ENCODE results near the gene SPATS2.

Gene SPATS2

DNA sequence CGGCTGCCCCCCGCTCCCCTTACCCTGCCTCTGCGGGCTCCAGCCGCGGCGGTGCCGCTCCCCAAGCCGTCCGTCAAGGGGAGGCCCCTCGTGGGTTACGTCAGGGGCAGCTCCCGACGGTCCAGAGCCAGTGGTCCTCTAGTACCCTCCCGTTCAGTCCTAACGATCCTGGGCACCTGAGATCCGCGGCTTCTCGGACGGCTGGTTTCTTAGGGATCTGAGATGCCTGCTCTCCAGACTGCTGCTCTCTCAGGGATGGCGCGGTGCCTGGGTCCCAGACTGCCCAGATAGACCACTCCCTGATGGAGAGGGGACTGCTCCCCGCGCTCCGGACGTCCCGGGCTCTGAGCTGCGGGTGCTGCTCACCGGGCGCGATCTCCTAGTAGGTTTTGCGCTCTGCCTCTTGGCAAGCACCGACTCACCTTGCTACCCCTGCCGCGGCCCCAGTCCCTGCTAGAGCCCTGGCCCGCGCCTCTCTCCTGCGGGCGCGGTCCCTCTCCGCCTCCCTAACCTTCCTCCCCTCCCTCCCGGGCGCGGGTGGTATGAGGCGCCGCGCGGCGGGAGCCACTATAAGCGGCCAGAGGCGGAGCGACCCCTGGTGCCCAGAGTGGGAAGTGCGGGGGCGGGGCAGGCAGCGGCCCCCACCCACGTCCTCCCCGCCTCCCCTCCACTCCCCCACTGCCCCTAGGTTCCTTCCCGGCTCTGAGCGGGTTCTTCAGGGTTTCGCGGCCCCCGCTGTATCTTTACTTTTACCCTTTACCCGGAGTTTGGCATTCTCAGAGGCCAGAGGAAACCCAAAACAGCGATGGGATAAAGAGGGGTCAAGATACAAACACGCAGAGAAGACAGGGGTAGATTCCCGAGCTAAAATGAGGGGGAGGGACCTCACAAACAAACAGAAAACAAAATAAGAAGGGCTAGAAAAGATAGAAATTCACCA, 30.3 kb upstream of the SPATS2 start, which contains the start of gene C1QL4:
Gene C1QL4 (minus strand): TSS at position 544 of the 940 bp plus-strand sequence. CDS start 711 bp downstream, outside the sequence.
- peak; percentile 91 for DNase-seq

- DNase-seq, result no peak
Observed at GRCh38 chr12:49338830-49339463, 28.3 kb upstream of the SPATS2 start.

DNA sequence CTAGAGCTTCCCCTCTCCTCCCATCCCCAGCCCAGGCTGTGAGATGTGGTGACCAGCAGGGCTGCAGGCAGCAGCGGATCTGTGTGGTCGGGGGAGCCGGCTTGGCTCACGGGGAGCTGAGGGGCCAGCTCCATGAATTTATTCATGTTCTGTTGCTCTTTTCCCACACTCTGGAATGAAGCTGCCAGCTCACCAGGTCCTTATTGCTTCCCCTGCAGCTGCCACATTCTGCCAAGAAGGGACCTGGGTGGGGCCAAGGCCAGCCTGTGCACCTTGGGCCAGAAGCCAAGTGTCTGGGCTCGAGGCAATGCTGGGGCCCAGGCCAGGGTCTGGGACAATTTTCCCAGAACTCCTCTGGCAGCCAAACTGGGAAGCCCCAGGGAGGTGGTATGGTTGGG, 27.8 kb upstream of the SPATS2 start:
- DNase-seq, result no peak

- DNase-seq, result no peak
Observed at GRCh38 chr12:49340095-49340870, 27.0 kb upstream of the SPATS2 start.

- DNase-seq, result no peak
Observed at GRCh38 chr12:49340971-49341776, 26.1 kb upstream of the SPATS2 start.

DNA sequence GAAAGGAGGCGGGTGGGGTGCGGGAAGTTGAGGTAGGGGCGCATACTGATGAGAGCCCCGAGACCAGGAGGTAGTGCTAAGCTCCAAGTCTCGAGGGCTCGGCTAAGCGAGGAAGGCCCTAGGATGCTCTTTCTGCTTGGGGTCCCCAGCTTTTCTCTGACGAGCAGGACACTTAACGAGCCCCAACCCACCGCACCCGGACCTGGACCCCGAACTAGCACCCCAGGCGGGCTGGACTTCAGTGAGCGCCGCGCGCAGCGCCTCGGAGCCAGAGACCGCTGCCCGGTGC, 25.5 kb upstream of the SPATS2 start:
- no peak for DNase-seq

DNA sequence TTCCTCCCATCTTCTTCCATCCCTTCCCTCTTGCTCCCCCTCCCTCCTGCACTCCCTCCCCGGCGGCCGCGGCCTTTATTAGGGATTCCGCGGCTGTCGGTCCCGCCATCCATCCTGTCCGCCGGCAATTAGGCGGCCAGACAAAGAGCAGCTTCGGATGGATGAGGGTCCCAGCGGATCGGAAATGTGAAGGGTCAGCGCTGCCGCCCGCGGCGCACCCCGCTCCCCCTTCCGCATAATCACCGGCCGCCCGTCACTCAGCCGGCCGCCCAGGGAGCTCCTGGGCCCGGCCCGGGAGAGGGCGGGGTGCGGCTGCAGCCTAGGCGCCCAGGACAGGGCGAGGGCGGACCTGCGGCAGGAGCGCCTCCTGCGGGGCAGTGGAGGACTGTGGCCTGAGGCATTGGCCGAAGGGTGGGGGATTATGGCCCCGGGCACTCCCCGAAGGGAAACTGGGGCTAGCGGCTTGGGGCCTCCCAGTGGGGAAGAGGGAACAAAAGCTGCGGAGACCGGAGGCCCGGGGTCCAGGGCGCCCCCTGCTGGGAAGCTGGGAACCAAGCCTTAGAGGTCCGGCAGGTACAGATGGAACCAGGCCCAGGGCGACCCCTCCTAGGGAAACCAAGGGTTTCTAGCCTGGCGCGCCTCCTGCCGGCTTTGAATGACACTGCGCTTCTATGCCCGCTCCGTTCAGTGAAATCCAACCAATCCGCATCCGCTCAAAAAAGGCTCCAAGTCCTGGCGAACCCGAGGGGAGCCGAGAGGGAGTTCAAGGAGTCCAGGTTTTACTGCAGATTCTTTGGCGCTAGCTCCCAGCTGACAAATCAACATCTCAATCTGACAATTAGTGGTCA, 25.0 kb upstream of the SPATS2 start:
- DNase-seq, result peak; percentile 92

DNA sequence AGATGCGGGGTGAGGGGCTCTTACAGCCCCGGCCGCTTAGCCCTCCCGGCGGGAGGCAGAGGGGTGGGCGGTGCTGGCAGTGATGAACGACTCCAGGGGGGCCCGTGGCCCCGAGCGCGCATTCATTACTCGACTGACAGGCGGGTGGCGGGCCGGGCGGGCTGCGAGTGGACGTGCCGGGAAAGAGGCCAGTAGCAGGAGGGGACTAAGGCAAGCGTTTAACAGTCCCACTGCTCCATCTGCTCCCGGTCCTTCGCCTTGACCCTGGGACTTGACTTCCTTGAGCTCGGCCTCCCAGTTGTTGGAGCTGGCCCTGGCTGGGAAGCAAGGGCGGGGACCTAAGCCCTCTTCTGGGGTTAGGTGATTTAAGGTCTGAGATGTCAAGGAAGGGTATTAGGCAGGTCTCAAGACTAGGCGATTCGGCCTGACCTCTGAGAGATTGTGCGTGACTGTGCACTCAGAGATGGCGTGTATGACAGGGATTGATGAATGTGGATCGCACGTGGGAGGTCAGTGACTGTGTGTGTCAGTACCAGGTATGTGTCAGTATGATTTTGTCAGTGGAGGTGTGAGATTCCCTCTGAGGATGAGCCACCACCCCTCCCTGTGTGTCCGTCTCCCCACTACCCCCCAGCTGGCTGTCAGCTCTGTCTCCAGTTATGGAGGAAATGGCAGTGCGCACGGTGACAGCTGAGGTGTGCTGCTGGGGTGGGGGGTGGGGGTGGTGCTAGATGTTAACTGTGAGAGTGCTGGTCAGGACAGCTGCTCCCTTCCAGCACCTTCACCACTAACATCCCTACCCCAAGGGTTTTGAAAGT, 24.1 kb upstream of the SPATS2 start:
- DNase-seq, result no peak

- no peak for DNase-seq
Observed at GRCh38 chr12:49344486-49345050, 22.7 kb upstream of the SPATS2 start.

- no peak for DNase-seq
Observed at GRCh38 chr12:49345051-49345824, 22.0 kb upstream of the SPATS2 start.

DNA sequence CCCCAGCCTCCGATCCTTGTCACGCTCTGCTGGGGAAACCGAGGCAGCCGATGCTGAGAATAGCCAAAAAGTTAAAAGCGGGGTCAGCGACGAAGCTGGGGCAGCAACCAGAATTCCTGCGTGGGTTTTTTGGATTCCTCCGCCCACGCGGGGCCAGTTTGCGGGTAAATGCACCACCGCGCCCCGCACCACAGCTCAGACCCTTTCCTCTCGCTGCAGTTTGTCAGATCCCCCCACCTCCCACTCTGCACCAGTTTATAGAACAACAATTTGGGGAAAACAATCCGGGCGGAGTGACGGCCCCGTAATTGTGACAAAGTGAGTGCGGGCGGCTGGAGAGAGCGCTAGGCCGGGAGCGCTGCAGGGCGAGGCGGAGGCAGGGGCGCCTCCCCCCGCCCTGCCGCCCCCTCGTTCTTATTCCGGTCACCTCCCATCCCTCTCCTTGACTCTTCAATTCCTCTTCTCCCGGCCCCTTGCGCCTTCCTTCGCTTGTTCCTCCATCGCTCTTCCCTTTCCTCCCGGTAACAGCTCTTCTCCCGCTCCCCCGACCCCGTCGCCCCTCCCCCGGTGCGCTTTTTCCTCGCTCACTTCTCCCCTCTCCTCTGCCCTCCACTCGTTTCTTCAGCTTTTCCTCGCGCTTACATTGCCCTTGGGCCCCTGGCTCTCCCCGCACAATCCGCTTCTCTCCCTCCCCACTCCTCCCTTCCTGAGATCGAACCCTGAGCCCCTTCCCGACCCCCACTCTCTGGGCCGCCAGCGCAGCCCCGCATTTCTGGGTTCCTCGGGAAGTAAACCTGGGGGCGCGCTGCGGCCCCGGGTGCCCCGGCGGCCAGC, 21.2 kb upstream of the SPATS2 start:
- no peak for DNase-seq

- DNase-seq, result no peak
Observed at GRCh38 chr12:49346659-49347310, 20.5 kb upstream of the SPATS2 start, which contains the start of gene DNAJC22. TSS of gene DNAJC22 (plus strand) at chr12:49346888. CDS start at chr12:49348873, 1,985 bp downstream.

- peak; percentile 81 for DNase-seq
Observed at GRCh38 chr12:49347311-49348193, 19.7 kb upstream of the SPATS2 start.

DNA sequence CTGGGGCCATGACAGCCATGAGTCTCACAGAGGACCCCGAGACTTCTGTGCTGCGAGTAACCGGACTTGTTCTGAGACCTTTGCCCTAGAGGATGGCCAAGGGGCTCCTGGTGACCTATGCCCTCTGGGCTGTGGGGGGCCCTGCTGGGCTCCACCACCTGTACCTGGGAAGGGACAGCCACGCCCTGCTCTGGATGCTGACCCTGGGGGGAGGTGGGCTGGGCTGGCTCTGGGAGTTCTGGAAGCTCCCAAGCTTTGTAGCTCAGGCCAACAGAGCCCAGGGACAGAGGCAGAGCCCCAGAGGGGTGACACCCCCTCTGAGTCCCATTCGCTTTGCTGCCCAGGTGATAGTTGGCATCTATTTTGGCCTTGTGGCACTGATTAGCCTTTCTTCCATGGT, 18.5 kb upstream of the SPATS2 start:
- no peak for DNase-seq

DNA sequence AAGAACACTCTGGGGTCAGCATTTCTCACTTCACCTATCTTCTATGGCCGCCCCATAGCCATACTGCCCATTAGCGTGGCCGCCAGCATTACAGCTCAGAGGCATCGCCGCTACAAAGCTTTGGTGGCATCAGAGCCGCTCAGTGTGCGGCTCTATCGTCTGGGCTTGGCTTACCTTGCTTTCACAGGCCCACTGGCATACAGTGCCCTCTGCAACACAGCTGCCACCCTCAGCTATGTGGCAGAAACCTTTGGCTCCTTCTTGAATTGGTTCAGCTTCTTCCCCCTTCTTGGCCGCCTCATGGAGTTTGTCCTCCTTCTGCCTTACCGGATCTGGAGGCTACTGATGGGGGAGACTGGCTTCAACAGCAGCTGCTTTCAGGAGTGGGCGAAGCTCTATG, 18.0 kb upstream of the SPATS2 start:
- DNase-seq, result no peak

DNA sequence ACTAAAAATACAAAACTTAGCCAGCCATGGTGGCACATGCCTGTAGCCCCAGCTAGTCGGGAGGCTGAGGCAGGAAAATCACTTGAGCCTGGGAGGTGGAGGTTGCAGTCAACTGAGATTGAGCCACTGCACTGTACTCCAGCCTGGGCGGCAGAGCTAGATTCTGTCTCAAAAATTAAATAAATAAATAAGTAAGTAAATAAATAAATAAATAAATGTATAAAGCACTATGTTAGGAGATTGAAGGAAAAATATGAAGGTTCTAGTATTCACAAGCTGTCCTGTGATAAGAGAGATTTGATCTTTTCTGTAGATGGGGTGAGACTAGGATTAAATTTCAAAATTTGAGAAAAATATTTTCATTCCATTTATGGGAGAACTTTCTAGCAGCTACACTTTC, 14.9 kb upstream of the SPATS2 start:
- DNase-seq, result no peak

DNA sequence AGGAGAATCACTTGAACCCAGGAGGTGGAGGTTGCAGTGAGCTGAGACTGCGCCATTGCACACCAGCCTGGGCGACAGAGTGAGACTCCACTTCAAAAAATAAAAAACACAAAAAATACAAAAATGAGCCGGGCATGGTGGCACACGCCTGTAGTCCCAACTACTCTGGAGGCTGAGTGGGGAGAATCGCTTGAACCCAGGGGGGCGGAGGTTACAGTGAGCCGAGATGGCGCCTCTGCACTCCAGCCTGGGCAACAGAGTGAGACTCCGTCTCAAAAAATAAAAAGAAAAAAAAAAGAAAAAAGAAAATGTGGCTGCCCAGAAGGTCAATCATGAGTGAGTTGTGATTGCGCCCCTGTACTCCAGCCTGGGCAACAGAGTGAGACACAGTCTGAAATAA, 11.3 kb upstream of the SPATS2 start:
- no peak for DNase-seq
